ENCODE data around the gene KCNMA1.

GRCh38 chr10:77459905-77460304 lies 177.7 kb downstream of the KCNMA1 start:
- no peak for TF ChIP-seq CTCF (conservative IDR thresholded peaks at IDR 0.05; ENCODE audit: low read depth, low read length)
- no peak for TF ChIP-seq EZH2 (IDR thresholded peaks at IDR 0.05; ENCODE audit: low read length, unreplicated experiment)

All from PC-3 (cell line).